ENCODE results near the gene NR4A1. TPM values are rescaled to one million over a fixed set of nuclear protein-coding genes. Genes with fewer than 3 reads are reported as not detected.

Gene NR4A1
- total and polyA plus RNA-seq, 2 of the 13 experiments (the other 11 are each of a cell fraction or from before 2014, with no cell fraction given): 5.7 to 15.2 TPM

- TF ChIP-seq MAZ (IDR thresholded peaks at IDR 0.05; ENCODE audit: borderline replicate concordance, low read depth, low read length) (peak; percentile 84), MAZ (CRISPR knock-in tag; IDR thresholded peaks at IDR 0.05; ENCODE audit: low read depth) (no peak), KAT8 (CRISPR knock-in tag; IDR thresholded peaks at IDR 0.05) (peak; percentile 22; the same call in 1 of the 2 replicates), BCL6 (CRISPR knock-in tag; IDR thresholded peaks at IDR 0.05) (peak; percentile 60), ZNF256 (CRISPR knock-in tag; conservative IDR thresholded peaks at IDR 0.05) (no peak), ZNF724P (CRISPR knock-in tag; IDR thresholded peaks at IDR 0.05; ENCODE audit: borderline replicate concordance) (peak; percentile 61; the same call in 1 of the 2 replicates), SAP130 (CRISPR knock-in tag; IDR thresholded peaks at IDR 0.05; ENCODE audit: low read depth) (peak; percentile 53), HDAC1 (CRISPR knock-in tag; IDR thresholded peaks at IDR 0.05) (peak; percentile 61; the same call in 1 of the 2 replicates), HNRNPLL (IDR thresholded peaks at IDR 0.05; ENCODE audit: low read depth, low read length, poor library complexity, severe bottlenecking) (peak; percentile 36), IKZF5 (CRISPR knock-in tag; IDR thresholded peaks at IDR 0.05) (peak; percentile 69; the same call in 1 of the 2 replicates), ZNF891 (CRISPR knock-in tag; IDR thresholded peaks at IDR 0.05) (peak; percentile 47; the same call in 1 of the 2 replicates), ZBTB7A (CRISPR knock-in tag; IDR thresholded peaks at IDR 0.05) (0 out of 2 replicates have a peak, but pooled peaks have one; percentile 39), PHF21A (CRISPR knock-in tag; IDR thresholded peaks at IDR 0.05) (peak; percentile 66), PHF8 (CRISPR knock-in tag; IDR thresholded peaks at IDR 0.05) (peak; percentile 51; the same call in 1 of the 2 replicates), TBL1XR1 (IDR thresholded peaks at IDR 0.05; ENCODE audit: borderline replicate concordance, low read length, partially characterized antibody) (peak; percentile 33), DZIP1 (CRISPR knock-in tag; IDR thresholded peaks at IDR 0.05) (0 out of 2 replicates have a peak, but pooled peaks have one; percentile 40), DMAP1 (CRISPR knock-in tag; IDR thresholded peaks at IDR 0.05) (no peak), RBM39 (IDR thresholded peaks at IDR 0.05; ENCODE audit: low read depth, low read length, poor library complexity, severe bottlenecking) (no peak), ZBTB2 (CRISPR knock-in tag; IDR thresholded peaks at IDR 0.05; ENCODE audit: low read depth) (0 out of 2 replicates have a peak, but pooled peaks have one; percentile 61), KMT2B (CRISPR knock-in tag; IDR thresholded peaks at IDR 0.05) (0 out of 2 replicates have a peak, but pooled peaks have one; percentile 25), NONO (IDR thresholded peaks at IDR 0.05) (no peak), NONO (CRISPR knock-in tag; conservative IDR thresholded peaks at IDR 0.05) (0 out of 2 replicates have a peak, but pooled peaks have one; percentile 30), RARA (CRISPR knock-in tag; IDR thresholded peaks at IDR 0.05) (peak; percentile 64; the same call in 1 of the 2 replicates), PAWR (CRISPR knock-in tag; IDR thresholded peaks at IDR 0.05; ENCODE audit: borderline replicate concordance) (no peak), U2AF2 (IDR thresholded peaks at IDR 0.05; ENCODE audit: low read depth, low read length) (no peak), SAFB2 (CRISPR knock-in tag; IDR thresholded peaks at IDR 0.05; ENCODE audit: borderline replicate concordance, low read depth) (no peak), CCDC6 (CRISPR knock-in tag; IDR thresholded peaks at IDR 0.05) (peak; percentile 52; the same call in 1 of the 2 replicates)
Observed at GRCh38 chr12:52036587-52037171, 14.6 kb upstream of the NR4A1 start (continued).

All from HepG2 (cell line).